RPMI8226 (cell line): ENCODE results near the gene NOS2.
A peak's percentile ranks its signal among the peaks of the same experiment; 100 is the strongest.
"Not testable (repeated sequence)": the region's sequence is repeated elsewhere in the genome, so short reads cannot be mapped to it uniquely, and the experiment has no call there.

ENCODE experiments used
- DNase-seq: peaks from one replicate; pipeline ENCODE4 v3.0.0-alpha.2; 2015

NOS2 gene

DNA sequence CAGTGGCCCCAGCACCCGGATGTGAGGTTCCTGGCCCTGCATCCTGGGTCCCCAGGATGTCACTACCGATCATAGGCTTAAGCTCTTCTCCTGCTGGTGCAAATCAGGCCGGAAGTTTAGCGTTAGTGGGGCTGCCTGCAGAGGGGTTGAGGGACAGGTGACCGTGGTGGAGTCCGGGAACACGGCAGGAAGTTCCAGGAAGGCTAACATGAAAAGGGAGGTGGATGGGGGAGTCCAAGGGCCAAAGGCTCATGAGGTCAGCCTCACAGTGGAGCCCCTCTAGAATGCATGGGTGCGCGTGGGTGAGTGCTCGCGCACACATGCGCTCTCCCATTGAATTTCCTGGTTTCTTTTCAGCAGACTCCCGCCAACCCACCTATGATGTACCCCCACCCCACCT is 46.6 kb downstream of the NOS2 start:
- DNase-seq, result not testable (repeated sequence)

DNA sequence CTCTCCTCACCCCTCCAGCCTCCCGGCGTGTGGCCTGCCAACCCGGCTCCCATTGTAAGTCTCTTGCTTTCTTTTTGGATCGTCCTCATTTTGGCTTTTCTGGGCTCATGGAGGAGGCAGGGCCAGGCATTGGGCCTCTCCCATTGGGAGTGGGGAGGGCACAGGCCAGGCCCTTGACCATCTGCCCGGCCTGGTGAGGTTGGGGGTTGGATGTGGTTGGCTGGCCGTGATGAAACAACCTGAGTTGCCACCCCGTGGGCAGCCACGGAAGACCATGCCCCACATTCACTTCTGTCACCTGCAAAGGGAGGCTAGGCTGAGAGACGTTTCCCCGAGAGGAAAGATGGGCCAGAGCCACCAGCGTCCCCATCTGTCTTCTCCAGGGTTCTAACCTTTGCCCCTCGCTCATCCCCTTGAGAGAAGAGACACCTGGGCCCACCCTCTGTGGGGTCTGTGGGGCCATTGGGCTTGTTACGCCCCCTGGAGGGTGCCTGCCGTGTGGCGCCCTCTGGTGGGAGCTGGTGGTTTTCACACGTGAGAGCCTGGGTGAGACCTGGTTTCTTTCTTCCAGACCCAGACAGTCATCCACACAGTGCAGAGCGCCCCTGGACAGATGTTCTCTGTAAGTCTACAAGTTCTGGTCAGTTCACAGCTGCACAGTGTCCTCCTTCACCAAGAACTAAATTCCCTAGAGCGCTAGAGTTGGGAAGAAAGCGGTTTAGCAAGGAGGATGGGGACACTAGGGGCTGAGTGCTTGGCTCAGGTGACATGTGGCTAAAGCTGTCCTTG is 47.3 kb downstream of the NOS2 start:
- DNase-seq, result not testable (repeated sequence)

DNA sequence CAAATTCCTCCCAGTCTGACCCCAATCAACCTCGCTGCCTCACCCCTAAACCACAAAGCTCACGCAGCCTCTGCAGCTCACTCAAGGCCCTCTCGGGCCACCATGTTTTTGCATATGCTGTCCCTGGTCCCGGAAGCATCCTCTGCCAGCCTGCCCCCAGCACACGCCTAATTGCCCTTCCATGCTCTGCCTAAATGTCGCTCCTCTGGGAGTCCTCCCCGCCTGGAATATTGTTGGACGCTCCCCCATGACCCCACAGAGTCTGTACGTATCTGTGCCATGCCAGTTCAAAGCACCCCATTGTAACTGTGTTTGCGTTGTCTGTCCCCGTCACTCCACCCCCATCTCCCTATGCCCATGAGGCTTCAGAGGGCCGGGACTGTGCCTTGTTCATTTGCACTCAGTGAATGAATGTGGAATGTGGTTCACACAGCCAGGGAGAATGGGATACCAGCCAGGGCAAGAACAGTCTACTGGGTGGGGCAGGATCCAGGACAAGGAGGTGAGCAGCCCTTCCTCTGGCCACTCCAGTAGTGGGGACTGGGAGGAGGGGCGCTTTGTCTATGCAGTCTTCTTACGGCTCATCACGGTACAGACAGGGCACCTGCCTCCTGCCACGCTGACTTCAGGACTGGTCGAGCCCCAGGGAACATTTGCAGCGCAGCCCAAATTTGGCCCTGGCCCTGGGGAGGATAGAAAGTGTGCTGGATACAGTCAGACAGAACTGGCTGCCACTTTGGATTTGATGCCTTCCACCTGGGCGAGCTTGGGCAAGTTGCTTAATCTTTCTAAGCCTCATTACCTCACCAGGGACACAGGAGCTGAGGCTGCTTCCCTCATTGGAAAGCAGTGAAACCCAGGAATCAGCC is 48.5 kb downstream of the NOS2 start:
- DNase-seq, result no peak

DNA sequence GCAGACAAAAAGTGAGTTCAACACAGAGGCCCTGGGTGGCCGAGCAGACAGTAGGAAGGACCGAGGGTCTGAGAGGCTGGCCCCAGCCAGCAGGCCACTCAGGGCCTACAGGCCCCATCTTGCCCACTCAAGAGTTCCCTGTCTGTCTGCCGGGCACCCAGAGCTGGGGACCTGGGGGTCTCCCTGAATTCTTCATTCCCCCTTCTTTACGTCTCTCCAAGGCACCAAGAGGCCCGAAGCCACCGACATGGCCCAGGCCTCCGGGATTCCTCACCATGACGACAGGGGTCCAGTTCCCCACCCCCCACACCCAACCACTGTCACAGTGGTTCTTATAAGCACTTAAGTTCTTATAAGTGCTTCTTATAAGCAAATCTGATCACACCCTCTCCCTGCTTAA is 49.2 kb downstream of the NOS2 start:
- no peak for DNase-seq

DNA sequence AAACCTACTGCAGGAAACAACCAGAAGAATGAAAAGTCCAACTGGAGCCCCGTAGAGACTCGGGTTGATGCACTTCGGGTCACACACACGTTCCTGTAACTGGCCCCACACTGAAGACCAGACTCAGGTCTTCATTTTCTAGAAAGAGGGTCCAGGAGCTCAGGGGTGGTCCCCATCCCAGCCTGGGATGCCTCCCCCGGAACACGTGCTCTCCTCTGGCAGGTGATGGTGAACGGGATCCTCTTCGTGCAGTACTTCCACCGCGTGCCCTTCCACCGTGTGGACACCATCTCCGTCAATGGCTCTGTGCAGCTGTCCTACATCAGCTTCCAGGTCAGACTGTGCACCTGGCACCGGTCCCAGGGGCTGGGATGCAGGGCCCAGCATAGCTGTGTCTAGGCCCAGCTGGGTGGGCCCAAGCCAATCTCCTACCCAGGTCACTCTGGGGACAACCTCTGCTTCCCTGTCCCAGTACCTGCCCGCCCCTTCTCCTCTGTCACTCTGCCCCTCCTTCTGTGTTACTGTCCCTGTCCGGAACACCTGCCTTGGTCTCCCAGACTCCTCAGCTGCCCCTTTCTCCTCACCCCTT is 50.7 kb downstream of the NOS2 start:
- not testable (repeated sequence) for DNase-seq

DNA sequence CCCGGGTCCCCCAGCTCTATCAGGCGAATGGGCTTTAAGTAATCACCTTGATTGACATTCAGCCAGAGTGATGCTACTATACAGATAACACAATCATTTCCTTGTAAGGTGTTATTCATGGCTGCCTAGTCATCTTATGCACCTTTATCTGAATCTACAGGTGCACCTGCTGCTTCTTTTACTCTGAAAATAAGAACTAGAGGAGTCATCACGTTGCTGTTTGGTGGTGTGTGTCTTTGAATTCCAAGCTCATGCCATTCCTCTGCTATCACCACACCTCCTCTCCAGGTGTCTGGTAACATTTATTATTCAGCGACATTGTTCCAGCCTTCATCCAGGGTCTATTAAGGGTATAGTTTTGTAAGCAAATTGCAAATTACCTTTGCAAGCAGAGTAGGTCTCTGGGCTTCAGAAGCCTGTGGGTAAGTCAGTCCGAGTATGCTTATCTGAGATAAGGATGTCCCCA is 51.9 kb downstream of the NOS2 start:
- no peak for DNase-seq

DNA sequence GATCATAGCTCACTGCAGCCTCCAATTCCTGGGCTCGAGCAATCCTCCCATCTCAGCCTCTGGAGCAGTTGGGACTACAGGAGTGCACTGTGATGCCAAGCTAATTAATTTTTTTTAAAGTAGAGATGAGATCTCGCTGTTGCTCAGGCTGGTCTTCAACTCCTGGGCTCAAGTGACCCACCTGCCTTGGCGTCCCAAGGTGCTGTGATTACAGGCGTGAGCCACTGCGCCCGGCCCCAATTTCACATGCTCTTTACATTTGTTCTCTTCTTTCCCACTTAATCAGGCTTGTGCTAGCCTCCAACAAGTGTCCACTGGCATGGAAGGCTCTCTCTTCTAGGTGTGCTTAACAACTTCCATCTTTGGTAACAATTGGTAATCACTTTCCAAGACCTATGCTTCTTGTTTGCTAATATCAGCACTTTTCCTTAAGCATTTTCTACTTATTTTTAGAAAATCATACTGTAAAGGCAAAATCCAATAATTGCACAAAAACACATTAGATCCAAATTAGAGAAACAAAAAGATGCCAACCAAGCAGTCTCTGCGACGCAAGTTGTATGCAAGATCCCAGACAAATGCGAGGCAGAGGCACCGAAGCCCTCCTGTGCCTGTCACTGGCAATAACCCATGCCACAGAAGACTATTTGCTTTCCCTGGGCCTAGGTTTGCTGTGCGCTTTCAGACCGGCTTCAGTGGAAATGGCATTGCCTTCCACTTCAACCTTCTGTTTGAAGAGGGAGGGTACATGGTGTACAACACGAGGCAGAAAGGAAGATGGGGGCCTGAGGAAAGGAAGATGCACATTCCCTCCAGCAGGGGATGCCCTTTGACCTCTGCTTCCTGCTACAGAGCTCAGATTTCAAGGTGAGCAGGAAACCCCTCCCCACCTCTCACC is 52.6 kb downstream of the NOS2 start:
- peak; percentile 5 for DNase-seq

DNA sequence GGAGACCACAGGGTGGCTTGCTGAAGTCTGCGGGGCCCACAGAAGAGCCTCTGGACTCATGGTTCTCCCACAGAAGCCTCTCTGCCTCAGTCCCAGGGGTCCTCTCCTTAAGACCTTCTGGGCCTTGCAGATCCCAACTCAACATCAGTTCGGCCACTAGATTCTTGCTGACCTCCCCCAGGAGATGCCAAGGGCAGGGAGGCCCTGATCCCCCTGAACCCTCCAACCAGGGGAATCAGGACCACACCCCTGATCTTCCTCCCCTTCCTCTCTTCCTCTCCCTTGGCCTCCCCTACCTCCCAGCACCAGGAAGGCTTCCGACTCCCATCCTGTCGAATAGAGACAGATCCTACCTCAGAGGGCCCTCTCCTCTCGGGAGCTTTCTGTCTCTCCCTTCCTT is 53.4 kb downstream of the NOS2 start:
- DNase-seq, result no peak

DNA sequence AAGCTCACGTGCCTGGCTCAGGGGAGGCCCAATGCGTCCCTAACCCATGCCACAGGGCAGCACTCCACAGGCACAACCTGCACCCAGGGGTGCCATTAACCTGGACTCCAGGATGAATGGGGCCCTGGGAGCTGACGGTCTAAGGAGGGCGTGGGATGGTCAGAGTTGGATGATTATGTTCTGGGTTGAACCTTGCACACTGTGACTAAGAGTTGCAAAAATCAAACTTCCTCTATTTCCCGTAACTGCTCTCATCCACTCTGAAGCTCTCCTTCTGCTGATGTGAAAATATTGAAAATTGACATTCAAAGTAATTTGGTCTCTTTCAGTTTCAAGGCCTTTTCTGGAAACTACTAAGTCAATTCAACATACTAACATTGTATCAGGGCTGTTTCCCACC is 54.0 kb downstream of the NOS2 start:
- not testable (repeated sequence) for DNase-seq

DNA sequence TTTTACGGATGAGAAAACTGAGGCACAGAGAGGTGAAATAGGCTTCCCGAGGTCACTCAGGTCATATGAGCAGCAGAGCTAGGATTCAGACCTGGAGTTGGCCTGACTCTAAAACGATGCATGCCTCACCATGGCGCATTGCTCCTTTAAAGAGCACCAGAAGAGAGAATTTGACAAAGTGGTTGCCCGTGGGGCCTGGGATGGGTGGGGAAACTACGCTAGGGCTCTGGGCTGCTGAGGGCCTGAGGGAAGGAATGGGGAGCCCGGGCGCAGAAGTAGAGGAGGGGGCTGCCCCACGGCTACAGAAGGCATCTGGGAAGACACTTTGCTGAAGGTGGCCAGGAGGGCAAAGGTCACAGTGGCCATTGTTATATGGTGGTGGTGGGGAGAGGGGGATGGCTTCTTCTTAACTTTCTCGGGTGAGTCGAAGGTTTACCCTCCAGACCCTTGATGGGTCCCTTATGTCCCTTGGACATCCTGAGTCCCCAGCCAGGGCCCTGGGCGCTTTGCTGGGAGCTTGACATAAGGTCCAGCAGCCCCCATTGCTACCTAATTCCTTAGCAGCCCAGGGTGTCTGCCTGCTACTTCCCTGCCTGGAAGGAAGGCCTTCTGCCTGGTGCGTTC is 55.0 kb downstream of the NOS2 start:
- not testable (repeated sequence) for DNase-seq

DNA sequence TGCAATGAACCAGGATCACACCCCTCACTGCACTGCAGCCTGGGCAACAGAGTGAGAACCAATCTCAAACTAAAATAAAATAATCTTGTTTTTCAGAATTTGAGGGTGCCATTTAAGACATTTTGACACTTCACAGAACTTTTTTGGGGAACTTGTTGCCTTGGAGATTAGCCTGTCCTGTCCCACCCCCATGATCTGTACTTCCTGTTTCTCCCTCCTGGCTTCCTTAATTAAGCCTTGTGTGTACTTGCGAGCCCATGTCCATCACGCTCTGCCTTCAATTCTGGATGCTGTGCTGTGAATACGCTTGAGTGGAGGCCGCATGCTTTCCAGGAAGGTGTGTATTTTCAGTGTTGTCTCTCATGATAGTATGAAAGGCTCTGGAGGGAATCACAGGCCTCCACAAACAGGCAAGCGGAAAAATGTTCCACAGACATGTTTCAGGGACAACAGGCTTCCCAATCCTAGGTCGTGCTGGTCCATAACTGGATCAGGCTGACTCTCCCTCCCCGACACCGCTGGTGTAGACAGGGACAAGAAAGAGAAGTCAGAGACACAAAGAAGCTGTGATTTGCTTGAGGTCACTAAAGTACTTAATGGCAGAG is 56.9 kb downstream of the NOS2 start:
- no peak for DNase-seq

DNA sequence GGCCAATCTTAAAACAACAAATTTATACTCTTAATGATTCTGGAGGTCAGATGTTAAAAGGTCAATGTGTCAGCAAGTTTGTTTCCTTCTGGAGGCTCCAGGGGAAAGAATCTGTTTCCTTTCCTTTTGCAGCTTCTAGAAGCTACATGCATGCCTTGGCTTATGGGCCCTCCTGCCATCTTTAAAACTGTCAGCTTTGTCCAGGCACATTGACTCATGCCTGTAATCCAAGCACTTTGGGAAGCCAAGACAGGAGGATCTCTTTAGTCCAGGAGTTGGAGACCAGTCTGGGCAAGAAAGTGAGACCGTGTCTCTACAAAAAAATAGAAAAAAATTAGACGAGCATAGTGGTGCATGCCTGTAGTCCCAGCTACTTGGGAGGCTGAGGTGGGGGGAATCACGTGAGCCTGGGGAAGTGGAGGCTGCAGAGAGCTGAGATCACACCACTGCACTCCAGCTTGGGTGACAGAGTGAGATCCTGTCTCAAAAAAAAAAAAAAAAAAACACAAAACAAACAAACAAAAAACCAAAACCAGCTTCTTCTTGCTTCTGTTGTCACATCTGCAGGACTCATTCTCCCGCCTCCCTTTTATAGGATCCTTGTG is 58.3 kb downstream of the NOS2 start:
- no peak for DNase-seq

DNA sequence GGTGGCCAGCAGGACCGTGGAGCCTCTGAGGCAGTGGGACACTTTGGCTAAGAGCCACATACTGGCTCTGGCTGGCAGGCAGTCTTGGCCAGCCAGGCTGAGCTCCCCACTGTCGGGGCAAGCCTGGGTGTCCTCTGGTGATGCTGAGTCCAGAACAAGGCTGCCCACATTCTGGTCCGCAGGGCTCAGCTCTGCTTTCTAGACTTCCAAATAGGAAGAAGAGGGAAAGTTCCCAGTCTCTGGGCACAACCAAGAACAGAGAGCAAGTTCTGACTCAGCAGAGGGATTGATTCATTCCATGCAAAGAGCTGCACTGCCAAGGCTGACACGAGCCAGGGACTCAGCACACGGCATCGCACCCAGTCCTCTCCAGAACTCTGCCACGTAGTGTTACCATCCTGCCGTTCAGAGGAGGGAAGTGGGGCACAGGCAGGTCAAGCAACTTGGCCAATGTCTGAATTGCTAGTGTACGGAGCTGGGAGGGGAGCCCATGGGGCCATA is 58.9 kb downstream of the NOS2 start:
- DNase-seq, result no peak

DNA sequence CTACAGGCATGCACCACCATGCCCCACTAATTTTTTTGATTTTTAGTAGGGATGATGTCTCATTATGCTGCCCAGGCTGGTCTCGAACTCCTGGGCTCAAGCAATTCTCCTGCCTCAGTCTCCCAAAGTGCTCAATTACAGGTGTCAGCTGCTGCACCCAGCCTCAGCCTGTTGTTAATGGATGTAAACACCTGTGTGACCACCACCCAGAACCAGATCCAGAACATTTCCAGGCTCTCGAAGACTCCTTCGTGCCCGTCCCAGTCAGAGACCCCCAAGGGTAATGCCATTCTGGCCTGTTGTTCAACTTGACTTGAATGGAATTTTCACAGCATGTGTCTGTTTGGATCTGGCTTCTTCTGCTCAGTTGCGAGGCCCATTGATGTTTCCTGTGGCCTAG is 59.8 kb downstream of the NOS2 start:
- DNase-seq, result not testable (repeated sequence)

DNA sequence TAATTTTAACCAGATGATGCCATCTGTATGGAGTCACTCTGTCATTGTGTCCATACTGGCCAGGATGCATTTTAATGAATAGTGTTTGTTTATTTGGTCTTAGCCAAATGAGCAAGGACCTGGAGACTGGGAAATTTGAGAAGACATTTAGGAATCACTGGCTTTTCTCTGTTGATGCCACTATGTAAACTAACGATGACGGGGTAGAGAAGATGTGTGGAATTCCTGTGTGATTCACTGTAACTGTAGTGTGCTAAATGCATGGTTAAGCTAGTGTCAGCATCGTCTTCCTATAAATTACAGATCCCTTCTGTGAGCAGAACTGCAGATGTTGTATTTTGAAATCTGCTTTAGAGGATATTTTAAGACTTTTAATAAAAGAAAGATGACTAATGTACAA is 66.6 kb downstream of the NOS2 start:
- no peak for DNase-seq

DNA sequence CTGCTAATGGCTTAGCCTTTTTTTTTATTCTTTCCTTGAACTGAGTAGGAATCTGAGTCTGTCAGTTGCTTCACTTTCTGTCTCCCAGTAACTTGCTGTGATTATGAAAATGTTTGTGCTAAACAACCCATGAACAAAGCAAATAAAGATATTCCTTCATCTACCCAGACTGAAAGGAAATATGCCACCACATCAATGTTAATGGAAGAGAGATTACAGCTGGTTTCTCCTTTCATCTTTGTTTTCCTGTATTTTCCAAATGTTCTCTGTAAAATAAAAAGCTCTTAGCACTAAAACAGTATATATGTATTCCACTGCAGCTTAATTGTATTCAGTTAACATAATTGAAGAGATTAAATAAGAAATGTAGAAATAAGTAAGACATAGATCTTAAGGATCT is 67.6 kb downstream of the NOS2 start:
- not testable (repeated sequence) for DNase-seq

DNA sequence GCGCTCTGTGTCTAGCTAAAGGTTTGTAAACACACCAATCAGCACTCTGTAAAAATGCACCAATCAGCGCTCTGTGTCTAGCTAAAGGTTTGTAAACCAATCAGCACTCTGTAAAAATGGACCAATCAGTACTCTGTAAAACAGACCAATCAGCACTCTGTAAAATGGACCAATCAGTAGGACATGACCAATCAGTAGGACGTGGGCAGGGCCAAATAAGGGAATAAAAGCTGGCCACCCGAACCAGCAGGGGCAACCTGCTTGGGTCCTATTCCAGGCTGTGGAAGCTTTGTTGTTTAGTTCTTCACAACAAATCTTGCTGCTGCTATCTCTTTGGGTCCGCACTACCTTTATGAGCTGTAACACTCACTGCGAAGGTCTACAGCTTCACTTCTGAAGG is 74.3 kb downstream of the NOS2 start:
- not testable (repeated sequence) for DNase-seq

DNA sequence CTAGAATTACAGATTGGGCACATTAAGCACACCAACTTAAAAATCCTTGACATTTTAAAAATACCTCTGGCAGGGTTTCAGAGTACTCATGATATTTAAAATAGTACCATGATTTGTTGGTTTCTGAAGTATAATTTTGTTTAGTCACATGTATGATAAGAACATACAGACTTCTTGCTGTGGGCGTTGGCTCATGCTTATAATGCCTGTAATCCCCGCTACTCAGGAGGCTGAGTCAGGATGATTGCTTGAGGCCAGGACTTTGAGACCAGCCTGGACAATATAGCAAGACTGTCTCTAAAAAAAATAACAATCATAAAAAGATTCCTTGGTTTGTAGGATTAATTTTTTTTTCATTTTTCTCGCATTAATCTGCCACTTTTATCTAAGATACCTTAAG is 78.5 kb downstream of the NOS2 start:
- no peak for DNase-seq
